HepG2 (cell line): Measurements from ENCODE around the gene ADAR. TPM values are rescaled to one million over a fixed set of nuclear protein-coding genes. Genes with fewer than 3 reads are reported as not detected.

ENCODE experiments used
- BRCA1 ChIP-seq: sonication (generic); formaldehyde crosslinking; IDR thresholded peaks from 2 replicates; pipeline ENCODE4 v1.4.0; 2020; ENCODE audit warnings: missing genetic modification reagents
- DZIP1 ChIP-seq: sonication (generic); formaldehyde crosslinking; IDR thresholded peaks from 2 replicates; pipeline ENCODE4 v1.5.0; 2020; ENCODE audit warnings: mild to moderate bottlenecking, missing genetic modification reagents
- EEA1 ChIP-seq: sonication (generic); formaldehyde crosslinking; IDR thresholded peaks from 2 replicates; pipeline ENCODE4 v1.5.1; 2020; ENCODE audit warnings: mild to moderate bottlenecking, missing genetic modification reagents, borderline replicate concordance
- ELF4 ChIP-seq: sonication (generic); formaldehyde crosslinking; IDR thresholded peaks from 2 replicates; pipeline ENCODE4 v1.5.0; 2020; ENCODE audit warnings: missing genetic modification reagents, mild to moderate bottlenecking, moderate library complexity, borderline replicate concordance
- ETV5 ChIP-seq: IDR thresholded peaks from 2 replicates; pipeline ENCODE4 v1.6.1; 2018; ENCODE audit warnings: missing biosample characterization, missing genetic modification reagents, inconsistent platforms, borderline replicate concordance
- GMEB2 ChIP-seq: IDR thresholded peaks from 2 replicates; pipeline ENCODE4 v1.6.1; 2016; ENCODE audit warnings: missing biosample characterization, missing genetic modification reagents, low read depth
- HIVEP1 ChIP-seq: sonication (generic); formaldehyde crosslinking; IDR thresholded peaks from 2 replicates; pipeline ENCODE4 v1.4.0; 2020; ENCODE audit warnings: mild to moderate bottlenecking, missing genetic modification reagents
- JARID2 ChIP-seq: sonication (generic); formaldehyde crosslinking; IDR thresholded peaks from 2 replicates; pipeline ENCODE4 v1.8.1; 2023; ENCODE audit warnings: missing genetic modification reagents, inconsistent platforms; ENCODE audit not compliant: insufficient replicate concordance
- LCORL ChIP-seq, 2 experiments: fragments of 450-650 bp in 1 of 2; sonication (generic) in 1 of 2; formaldehyde crosslinking in 1 of 2; IDR thresholded peaks; 2 replicates each; pipeline versions ENCODE4 v1.5.0 to v1.6.1; 2017 to 2020; ENCODE audit warnings: antibody characterized with exemption in 1 of 2, missing genetic modification reagents in 1 of 2
- MATR3 ChIP-seq: sonication (generic); formaldehyde crosslinking; IDR thresholded peaks from 2 replicates; pipeline ENCODE4 v1.4.0; 2020; ENCODE audit warnings: missing genetic modification reagents
- PRPF4 ChIP-seq: fragments of 200-400 bp; formaldehyde crosslinking; IDR thresholded peaks from 2 replicates; pipeline ENCODE4 v1.6.1; 2016; ENCODE audit warnings: low read length, low read depth; ENCODE audit not compliant: poor library complexity, severe bottlenecking
- SRF ChIP-seq: IDR thresholded peaks from 2 replicates; pipeline ENCODE4 v1.6.1; 2011; ENCODE audit warnings: mild to moderate bottlenecking, low read depth, low read length, moderate library complexity
- SRSF9 ChIP-seq: fragments of 200-400 bp; formaldehyde crosslinking; IDR thresholded peaks from 2 replicates; pipeline ENCODE4 v1.6.1; 2018; ENCODE audit warnings: borderline replicate concordance, mild to moderate bottlenecking, low read depth, low read length; ENCODE audit not compliant: insufficient read depth, poor library complexity, severe bottlenecking
- SUZ12 ChIP-seq: fragments of 150-350 bp; IDR thresholded peaks from 2 replicates; pipeline ENCODE4 v1.6.1; 2014; ENCODE audit warnings: low read depth, low read length
- TEAD3 ChIP-seq: optimal IDR thresholded peaks from 2 replicates; pipeline ENCODE3; 2016; ENCODE audit warnings: borderline replicate concordance
- ZBTB25 ChIP-seq: IDR thresholded peaks from 2 replicates; pipeline ENCODE4 v1.6.1; 2018; ENCODE audit warnings: missing genetic modification reagents
- ZFP37 ChIP-seq: sonication (generic); formaldehyde crosslinking; IDR thresholded peaks from 2 replicates; pipeline ENCODE4 v1.4.0; 2020; ENCODE audit warnings: missing genetic modification reagents, borderline replicate concordance
- ZNF484 ChIP-seq: sonication (generic); formaldehyde crosslinking; IDR thresholded peaks from 2 replicates; pipeline ENCODE4 v1.5.1; 2020; ENCODE audit warnings: mild to moderate bottlenecking, low read depth, missing genetic modification reagents, borderline replicate concordance
- ZNF543 ChIP-seq: sonication (generic); formaldehyde crosslinking; IDR thresholded peaks from 2 replicates; pipeline ENCODE4 v1.4.0; 2020; ENCODE audit warnings: mild to moderate bottlenecking, missing genetic modification reagents
- ZNF678 ChIP-seq: sonication (generic); formaldehyde crosslinking; IDR thresholded peaks from 2 replicates; pipeline ENCODE4 v1.4.0; 2020; ENCODE audit warnings: mild to moderate bottlenecking, missing genetic modification reagents
- ZNF703 ChIP-seq: sonication (generic); formaldehyde crosslinking; IDR thresholded peaks from 2 replicates; pipeline ENCODE4 v1.5.1; 2020; ENCODE audit warnings: missing genetic modification reagents, mild to moderate bottlenecking, moderate library complexity, borderline replicate concordance
- ZNF749 ChIP-seq: sonication (generic); formaldehyde crosslinking; IDR thresholded peaks from 2 replicates; pipeline ENCODE4 v1.8.0; 2022; ENCODE audit warnings: mild to moderate bottlenecking, missing genetic modification reagents, moderate library complexity, borderline replicate concordance
- ZNF75D ChIP-seq: sonication (generic); formaldehyde crosslinking; IDR thresholded peaks from 2 replicates; pipeline ENCODE4 v1.8.1; 2023; ENCODE audit warnings: missing genetic modification reagents, mild to moderate bottlenecking, borderline replicate concordance
- ZNF776 ChIP-seq: sonication (generic); formaldehyde crosslinking; IDR thresholded peaks from 2 replicates; pipeline ENCODE4 v1.4.0; 2020; ENCODE audit warnings: mild to moderate bottlenecking, missing genetic modification reagents
- polyA plus RNA-seq, 8 experiments: library from polyadenylated mRNA; depleted of rRNA in 3 of 8; stranded (reverse) in 7 of 8; unstranded in 1 of 8; fragments of >200 nt; fragmentation: Illumina TruSeq in 4 of 8; extraction: Trizol in 4 of 8; gene quantifications; 2 replicates each; pipeline versions ENCODE4 v1.2.1 to v1.2.3, GENCODE V29; 2011 to 2016; ENCODE audit warnings: low read depth in 4 of 8, missing spikeins in 1 of 8, mixed read lengths in 1 of 8; ENCODE audit not compliant: insufficient read depth in 1 of 8
- total RNA-seq, 5 experiments: library from RNA; depleted of rRNA; stranded (reverse); fragments of >200 nt; fragmentation: Illumina TruSeq; extraction: Trizol; gene quantifications; 2 replicates each; pipeline ENCODE4 v1.2.3, GENCODE V29; 2016; ENCODE audit warnings: low read depth in 1 of 5

The ADAR gene
- total and polyA plus RNA-seq, 2 of the 13 experiments (the other 11 are each of a cell fraction or from before 2014, with no cell fraction given), result 70.8 to 86.2 TPM

GRCh38 chr1:154567386-154568156 is 40.4 kb downstream of the ADAR start, which contains the start of gene CHRNB2 (continued):
- TF ChIP-seq MATR3, result no peak
- no peak for TF ChIP-seq ELF4
- TF ChIP-seq SRF, result no peak
- no peak for TF ChIP-seq SRSF9
- TF ChIP-seq GMEB2 (CRISPR knock-in tag), result no peak
- TF ChIP-seq DZIP1 (CRISPR knock-in tag), result peak; percentile 89; the same call in 1 of the 2 replicates
- TF ChIP-seq ZBTB25, result peak; percentile 89; the same call in 1 of the 2 replicates
- TF ChIP-seq ZNF484 (CRISPR knock-in tag), result no peak; the same call in 1 of the 2 replicates
- TF ChIP-seq ZNF776, result peak; percentile 80
- no peak for TF ChIP-seq PRPF4
- no peak for TF ChIP-seq ZNF75D (CRISPR knock-in tag)
- peak; percentile 62; the same call in 1 of the 2 replicates for TF ChIP-seq ZNF543
- TF ChIP-seq ZFP37 (CRISPR knock-in tag), result 0 out of 2 replicates have a peak, but pooled peaks have one; percentile 72
- TF ChIP-seq ZNF749 (CRISPR knock-in tag), result peak; percentile 99
- TF ChIP-seq ZNF678, result peak; percentile 64; the same call in 1 of the 2 replicates
- TF ChIP-seq EEA1, result peak; percentile 96; the same call in 1 of the 2 replicates
- TF ChIP-seq ZNF703 (CRISPR knock-in tag), result no peak
- TF ChIP-seq SUZ12, result 0 out of 2 replicates have a peak, but pooled peaks have one; percentile 7
- TF ChIP-seq ETV5 (CRISPR knock-in tag), result peak; percentile 36; the same call in 1 of the 2 replicates
- TF ChIP-seq HIVEP1 (CRISPR knock-in tag), result no peak
- TF ChIP-seq LCORL (IDR thresholded peaks at IDR 0.05), result no peak
- no peak for TF ChIP-seq LCORL (CRISPR knock-in tag; IDR thresholded peaks at IDR 0.05)
- TF ChIP-seq TEAD3, result peak; percentile 62
- TF ChIP-seq JARID2 (CRISPR knock-in tag), result no peak
- peak; percentile 99 for TF ChIP-seq BRCA1 (CRISPR knock-in tag)
